GM13977 (cell line): ENCODE measurements around the gene PTPRB.

Experiments
- DNase-seq: peaks from one replicate; pipeline ENCODE4 v3.0.0; 2012; ENCODE audit warnings: low spot score
- CTCF ChIP-seq: IDR thresholded peaks from 2 replicates; pipeline ENCODE4 v1.5.1; 2012; ENCODE audit warnings: mild to moderate bottlenecking, control low read depth; ENCODE audit not compliant: insufficient read depth; ENCODE audit errors: extremely low read depth, missing control alignments
- in situ Hi-C: fragments of 300-500 bp; cut with MboI; formaldehyde crosslinking; loops from one replicate; pipeline ENCODE4 v1.12.0; 2022; ENCODE audit warnings: low sequenced_read_pairs, low pct_unique_long_range_greater_than_20kb, mixed read lengths, inconsistent platforms; ENCODE audit not compliant: unreplicated experiment

The PTPRB gene

GRCh38 chr12:70592664-70593063, 44.6 kb downstream of the PTPRB start:
- no peak for DNase-seq
- TF ChIP-seq CTCF = no peak
- in situ Hi-C loops = no loop called here

- TF ChIP-seq CTCF = no peak
- in situ Hi-C loops = no loop called here
- no peak for DNase-seq
Observed at GRCh38 chr12:70590549-70591226, 46.5 kb downstream of the PTPRB start.

DNA sequence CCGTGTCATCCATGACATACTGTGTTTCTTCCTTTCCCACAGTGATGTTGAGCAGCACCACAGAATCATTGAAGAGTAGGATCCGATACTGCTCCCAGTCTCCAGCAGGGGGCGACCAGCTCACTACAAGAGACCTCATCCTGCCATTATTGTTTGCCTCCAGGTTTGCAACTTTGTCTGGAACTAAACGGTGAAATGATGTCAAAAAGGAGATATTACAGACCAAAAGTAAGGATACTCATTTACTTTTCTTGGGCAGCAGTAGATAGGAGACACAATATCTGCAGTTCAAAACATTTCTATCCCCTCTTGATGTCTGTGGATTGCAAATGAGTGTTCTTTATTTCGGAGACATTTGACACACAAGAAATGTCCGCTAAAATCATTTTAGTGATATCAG, 47.2 kb downstream of the PTPRB start:
- in situ Hi-C loops = no loop called here
- TF ChIP-seq CTCF = peak; percentile 82
- DNase-seq = peak; percentile 47

DNA sequence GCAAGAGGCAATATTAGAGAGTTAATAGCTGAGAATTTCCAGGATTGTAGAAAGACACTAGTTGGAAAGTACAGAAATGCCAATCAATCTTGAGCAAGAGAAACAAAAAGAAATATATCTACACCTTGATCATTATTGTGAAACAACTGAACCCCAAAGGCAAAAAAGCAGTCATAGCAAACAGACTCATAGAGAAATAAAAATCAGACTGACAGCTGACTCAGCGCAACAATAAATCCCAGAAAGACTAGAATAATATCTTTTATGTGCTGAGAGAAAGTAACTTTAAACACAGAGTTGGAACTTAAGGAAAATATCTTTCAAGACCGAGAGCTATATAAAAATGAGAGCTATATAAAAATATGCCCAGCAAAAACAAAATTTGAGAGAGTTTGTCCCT, 52.9 kb downstream of the PTPRB start:
- no peak for DNase-seq
- no peak for TF ChIP-seq CTCF
- in situ Hi-C loops = loop anchor here (10.0 kb wide), 1 partner anchor 680 kb away; no protein-coding TSS in a partner anchor

- DNase-seq = no peak
- no peak for TF ChIP-seq CTCF
- in situ Hi-C loops = loop anchor here (10.0 kb wide), 1 partner anchor 678 kb away; no protein-coding TSS in a partner anchor
Observed at GRCh38 chr12:70583251-70583650, 54.0 kb downstream of the PTPRB start.

GRCh38 chr12:70581208-70581607, 56.0 kb downstream of the PTPRB start:
- DNase-seq = peak; percentile 11
- TF ChIP-seq CTCF = no peak
- in situ Hi-C loops = loop anchor here (10.0 kb wide), 1 partner anchor 676 kb away; no protein-coding TSS in a partner anchor

GRCh38 chr12:70577283-70577634, 60.0 kb downstream of the PTPRB start:
- DNase-seq = no peak
- TF ChIP-seq CTCF = no peak
- in situ Hi-C loops = no loop called here
